WTC11 (cell line): ENCODE data around the gene KRTAP5-4. TPM values are rescaled to one million over a fixed set of nuclear protein-coding genes. Genes with fewer than 3 reads are reported as not detected.

Experiments used
- ATAC-seq: fragments of 200-7000 bp; cut with Tn5 transposase; 2 replicates; pipeline ENCODE4 v1.10.0; 2021; ENCODE audit warnings: mild to moderate bottlenecking, moderate library complexity
- CTCF ChIA-PET: fragments of 300-600 bp; sonication (Branson Sonifier 250); formaldehyde crosslinking; loops from one replicate; lab custom pipeline; 2021; ENCODE audit warnings: antibody characterized with exemption; lab: Charles Lee
- POLR2A ChIA-PET: fragments of 350-600 bp; sonication (Branson Sonifier 250); formaldehyde crosslinking; loops from one replicate; lab custom pipeline; 2021; ENCODE audit warnings: antibody characterized with exemption; lab: Charles Lee
- DNase-seq: peaks from one replicate; pipeline ENCODE4 v3.0.0; 2021; ENCODE audit warnings: low spot score
- H3K27ac Mint-ChIP-seq: 2 replicates; pipeline ENCODE4 v1.8.0; 2021; ENCODE audit warnings: mixed read lengths
- H3K27me3 Mint-ChIP-seq: 2 replicates; pipeline ENCODE4 v1.8.0; 2021; ENCODE audit warnings: low read depth, mild to moderate bottlenecking, moderate library complexity, mixed read lengths
- H3K36me3 Mint-ChIP-seq: 2 replicates; pipeline ENCODE4 v1.8.0; 2021; ENCODE audit warnings: mixed read lengths
- H3K4me1 Mint-ChIP-seq: 2 replicates; pipeline ENCODE4 v1.8.0; 2022; ENCODE audit warnings: mixed read lengths
- H3K4me3 Mint-ChIP-seq: 2 replicates; pipeline ENCODE4 v1.8.0; 2021; ENCODE audit warnings: mild to moderate bottlenecking, moderate library complexity, mixed read lengths
- H3K9me3 Mint-ChIP-seq: 2 replicates; pipeline ENCODE4 v1.8.0; 2021; ENCODE audit warnings: mixed read lengths
- ATF3 ChIP-seq: sonication (generic); formaldehyde crosslinking; conservative IDR thresholded peaks from 2 replicates; pipeline ENCODE4 v1.8.1; 2022; ENCODE audit warnings: mild to moderate bottlenecking, missing genetic modification reagents
- ATF6 ChIP-seq: sonication (generic); formaldehyde crosslinking; IDR thresholded peaks from 2 replicates; pipeline ENCODE4 v1.8.1; 2023; ENCODE audit warnings: mild to moderate bottlenecking, missing genetic modification reagents
- CREM ChIP-seq: sonication (generic); formaldehyde crosslinking; IDR thresholded peaks from 2 replicates; pipeline ENCODE4 v1.8.1; 2022; ENCODE audit warnings: mild to moderate bottlenecking, missing genetic modification reagents, moderate library complexity
- ESRRA ChIP-seq: sonication (generic); formaldehyde crosslinking; IDR thresholded peaks from 2 replicates; pipeline ENCODE4 v1.8.1; 2022; ENCODE audit warnings: mild to moderate bottlenecking, missing genetic modification reagents, borderline replicate concordance
- FOXJ3 ChIP-seq: sonication (generic); formaldehyde crosslinking; IDR thresholded peaks from 2 replicates; pipeline ENCODE4 v1.9.0; 2021; ENCODE audit warnings: missing genetic modification reagents, mild to moderate bottlenecking, borderline replicate concordance
- FOXP1 ChIP-seq: sonication (generic); formaldehyde crosslinking; IDR thresholded peaks from 2 replicates; pipeline ENCODE4 v1.8.0; 2022; ENCODE audit warnings: missing genetic modification reagents, mild to moderate bottlenecking, moderate library complexity, borderline replicate concordance
- JUN ChIP-seq: sonication (generic); formaldehyde crosslinking; IDR thresholded peaks from 2 replicates; pipeline ENCODE4 v1.8.0; 2023; ENCODE audit warnings: mild to moderate bottlenecking, missing genetic modification reagents
- KAT7 ChIP-seq: sonication (generic); formaldehyde crosslinking; IDR thresholded peaks from 2 replicates; pipeline ENCODE4 v1.8.1; 2023; ENCODE audit warnings: missing genetic modification reagents, mild to moderate bottlenecking, borderline replicate concordance
- MXD4 ChIP-seq: fragments of 250-450 bp; sonication (Bioruptor Pico); IDR thresholded peaks from 2 replicates; pipeline ENCODE4 v1.8.0; 2021; ENCODE audit warnings: mild to moderate bottlenecking, moderate library complexity, borderline replicate concordance
- MYBL2 ChIP-seq: sonication (generic); formaldehyde crosslinking; IDR thresholded peaks from 2 replicates; pipeline ENCODE4 v1.8.1; 2023; ENCODE audit warnings: mild to moderate bottlenecking, moderate library complexity, missing genetic modification reagents
- NR1H2 ChIP-seq: sonication (generic); formaldehyde crosslinking; IDR thresholded peaks from 2 replicates; pipeline ENCODE4 v1.9.0; 2021; ENCODE audit warnings: mild to moderate bottlenecking, moderate library complexity, missing genetic modification reagents
- NR2C2 ChIP-seq: sonication (generic); formaldehyde crosslinking; IDR thresholded peaks from 2 replicates; pipeline ENCODE4 v1.8.0; 2022; ENCODE audit warnings: mild to moderate bottlenecking, missing genetic modification reagents
- RELA ChIP-seq: sonication (generic); formaldehyde crosslinking; IDR thresholded peaks from 2 replicates; pipeline ENCODE4 v1.8.1; 2022; ENCODE audit warnings: missing genetic modification reagents, mild to moderate bottlenecking, borderline replicate concordance
- SOX15 ChIP-seq: fragments of 250-450 bp; sonication (Bioruptor Pico); IDR thresholded peaks from 2 replicates; pipeline ENCODE4 v1.9.0; 2021; ENCODE audit warnings: mild to moderate bottlenecking
- TCF7 ChIP-seq: sonication (generic); formaldehyde crosslinking; IDR thresholded peaks from 2 replicates; pipeline ENCODE4 v1.8.0; 2022; ENCODE audit warnings: mild to moderate bottlenecking, low read depth, missing genetic modification reagents, moderate library complexity
- ZBTB43 ChIP-seq: sonication (generic); formaldehyde crosslinking; IDR thresholded peaks from 2 replicates; pipeline ENCODE4 v1.8.1; 2023; ENCODE audit warnings: mild to moderate bottlenecking, missing genetic modification reagents
- ZMAT4 ChIP-seq: fragments of 250-450 bp; sonication (Bioruptor Pico); IDR thresholded peaks from 2 replicates; pipeline ENCODE4 v1.9.0; 2021; ENCODE audit warnings: mild to moderate bottlenecking
- ZNF138 ChIP-seq: sonication (generic); formaldehyde crosslinking; conservative IDR thresholded peaks from 2 replicates; pipeline ENCODE4 v1.8.1; 2022; ENCODE audit warnings: mild to moderate bottlenecking, moderate library complexity, missing genetic modification reagents
- ZNF219 ChIP-seq: sonication (generic); formaldehyde crosslinking; IDR thresholded peaks from 2 replicates; pipeline ENCODE4 v1.8.0; 2023; ENCODE audit warnings: missing genetic modification reagents, mild to moderate bottlenecking, borderline replicate concordance
- total RNA-seq: library from RNA; stranded (reverse); gene quantifications from 3 replicates; pipeline ENCODE4 v1.2.3, GENCODE V29; 2021
- TF ChIP-seq, protein P1 (sequence below): sonication (generic); formaldehyde crosslinking; IDR thresholded peaks from 2 replicates; pipeline ENCODE4 v1.8.0; 2022; ENCODE audit warnings: mild to moderate bottlenecking, missing genetic modification reagents
- TF ChIP-seq, protein P2 (sequence below): fragments of 250-450 bp; sonication (Bioruptor Pico); IDR thresholded peaks from 2 replicates; pipeline ENCODE4 v1.9.0; 2021; ENCODE audit warnings: mild to moderate bottlenecking, borderline replicate concordance
- TF ChIP-seq, protein P3 (sequence below): fragments of 250-450 bp; sonication (Bioruptor Pico); IDR thresholded peaks from 2 replicates; pipeline ENCODE4 v1.9.0; 2021; ENCODE audit warnings: moderate library complexity, mild to moderate bottlenecking, inconsistent platforms, borderline replicate concordance

KRTAP5-4 gene
- total RNA-seq, 1 experiment from 2014 or later = not detected

DNA sequence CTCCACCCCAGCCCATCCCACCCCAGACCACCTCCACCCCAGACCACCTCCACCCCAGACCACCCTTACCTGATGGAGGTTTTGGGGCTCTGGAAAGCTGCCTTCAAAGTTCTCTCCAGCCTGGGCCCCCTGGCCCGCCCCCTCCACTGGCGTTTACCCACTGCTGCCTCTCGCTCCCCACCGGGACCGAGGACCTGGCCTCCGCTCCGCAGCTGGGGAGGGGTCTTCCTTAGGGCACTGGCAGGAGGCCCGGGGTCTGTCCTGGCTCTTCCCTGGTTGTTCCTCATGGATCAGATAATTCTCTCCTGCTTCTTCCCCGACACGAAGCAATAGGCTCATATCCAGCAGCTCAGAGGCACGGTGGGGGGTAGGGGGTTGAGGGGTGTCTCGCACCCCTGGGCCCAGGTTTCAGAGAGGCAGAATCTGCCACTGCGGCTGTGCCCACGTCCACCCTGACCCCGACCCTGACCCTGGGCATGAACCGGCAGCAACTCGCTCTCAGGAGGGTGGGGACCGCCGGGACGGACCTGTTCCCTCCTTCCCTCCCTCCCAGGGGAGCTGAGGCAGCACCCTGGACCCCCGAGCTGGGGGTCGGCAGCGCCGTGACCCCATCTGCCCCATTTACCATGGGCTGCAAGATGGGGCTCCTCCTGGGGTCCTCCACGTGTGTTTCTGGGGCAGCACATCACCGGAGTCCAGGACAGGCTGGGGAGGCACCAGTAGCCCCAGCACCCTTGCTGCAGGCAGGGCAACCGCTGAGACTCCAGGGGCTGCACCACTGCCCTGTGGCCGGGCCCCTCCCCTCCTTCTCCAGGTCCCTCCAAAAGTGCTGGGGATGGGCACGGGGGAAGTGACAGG, 20.6 kb upstream of the KRTAP5-4 start:
- DNase-seq = no peak
- peaks cover 3% of the 10 kb centered on the region for H3K27me3 Mint-ChIP-seq

GRCh38 chr11:1641096-1641495, 19.2 kb upstream of the KRTAP5-4 start:
- H3K36me3 Mint-ChIP-seq = no peaks in the 10 kb centered on the region
- ATAC-seq (no peak), DNase-seq (no peak)
- ChIA-PET POLR2A (no interaction called here), CTCF (interaction anchor here (1.3 to 4.8 kb wide), 7 partner anchors 11 to 192 kb away, joined by 5 to 57 read pairs (median 16); partner anchors contain the start of gene KRTAP5-5)
- no peaks in the 10 kb centered on the region for H3K9me3 Mint-ChIP-seq
- H3K4me1 Mint-ChIP-seq = peaks cover 3% of the 10 kb centered on the region
- H3K27me3 Mint-ChIP-seq = no peaks in the 10 kb centered on the region; the same call in none of the 2 replicates
- H3K4me3 Mint-ChIP-seq = no peak overlapping the region
- H3K27ac Mint-ChIP-seq = no peak overlapping the region
- no peak for TF ChIP-seq FOXP1 (CRISPR knock-in tag)
- TF ChIP-seq JUN (CRISPR knock-in tag) = no peak
- no peak for TF ChIP-seq NR2C2 (CRISPR knock-in tag)
- no peak for TF ChIP-seq SOX15 (CRISPR knock-in tag)
- TF ChIP-seq, protein P1, sequence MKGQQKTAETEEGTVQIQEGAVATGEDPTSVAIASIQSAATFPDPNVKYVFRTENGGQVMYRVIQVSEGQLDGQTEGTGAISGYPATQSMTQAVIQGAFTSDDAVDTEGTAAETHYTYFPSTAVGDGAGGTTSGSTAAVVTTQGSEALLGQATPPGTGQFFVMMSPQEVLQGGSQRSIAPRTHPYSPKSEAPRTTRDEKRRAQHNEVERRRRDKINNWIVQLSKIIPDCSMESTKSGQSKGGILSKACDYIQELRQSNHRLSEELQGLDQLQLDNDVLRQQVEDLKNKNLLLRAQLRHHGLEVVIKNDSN (CRISPR knock-in tag) = no peak
- TF ChIP-seq, protein P2, sequence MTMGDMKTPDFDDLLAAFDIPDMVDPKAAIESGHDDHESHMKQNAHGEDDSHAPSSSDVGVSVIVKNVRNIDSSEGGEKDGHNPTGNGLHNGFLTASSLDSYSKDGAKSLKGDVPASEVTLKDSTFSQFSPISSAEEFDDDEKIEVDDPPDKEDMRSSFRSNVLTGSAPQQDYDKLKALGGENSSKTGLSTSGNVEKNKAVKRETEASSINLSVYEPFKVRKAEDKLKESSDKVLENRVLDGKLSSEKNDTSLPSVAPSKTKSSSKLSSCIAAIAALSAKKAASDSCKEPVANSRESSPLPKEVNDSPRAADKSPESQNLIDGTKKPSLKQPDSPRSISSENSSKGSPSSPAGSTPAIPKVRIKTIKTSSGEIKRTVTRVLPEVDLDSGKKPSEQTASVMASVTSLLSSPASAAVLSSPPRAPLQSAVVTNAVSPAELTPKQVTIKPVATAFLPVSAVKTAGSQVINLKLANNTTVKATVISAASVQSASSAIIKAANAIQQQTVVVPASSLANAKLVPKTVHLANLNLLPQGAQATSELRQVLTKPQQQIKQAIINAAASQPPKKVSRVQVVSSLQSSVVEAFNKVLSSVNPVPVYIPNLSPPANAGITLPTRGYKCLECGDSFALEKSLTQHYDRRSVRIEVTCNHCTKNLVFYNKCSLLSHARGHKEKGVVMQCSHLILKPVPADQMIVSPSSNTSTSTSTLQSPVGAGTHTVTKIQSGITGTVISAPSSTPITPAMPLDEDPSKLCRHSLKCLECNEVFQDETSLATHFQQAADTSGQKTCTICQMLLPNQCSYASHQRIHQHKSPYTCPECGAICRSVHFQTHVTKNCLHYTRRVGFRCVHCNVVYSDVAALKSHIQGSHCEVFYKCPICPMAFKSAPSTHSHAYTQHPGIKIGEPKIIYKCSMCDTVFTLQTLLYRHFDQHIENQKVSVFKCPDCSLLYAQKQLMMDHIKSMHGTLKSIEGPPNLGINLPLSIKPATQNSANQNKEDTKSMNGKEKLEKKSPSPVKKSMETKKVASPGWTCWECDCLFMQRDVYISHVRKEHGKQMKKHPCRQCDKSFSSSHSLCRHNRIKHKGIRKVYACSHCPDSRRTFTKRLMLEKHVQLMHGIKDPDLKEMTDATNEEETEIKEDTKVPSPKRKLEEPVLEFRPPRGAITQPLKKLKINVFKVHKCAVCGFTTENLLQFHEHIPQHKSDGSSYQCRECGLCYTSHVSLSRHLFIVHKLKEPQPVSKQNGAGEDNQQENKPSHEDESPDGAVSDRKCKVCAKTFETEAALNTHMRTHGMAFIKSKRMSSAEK = no peak
- TF ChIP-seq NR1H2 (CRISPR knock-in tag) = no peak
- TF ChIP-seq ZMAT4 (CRISPR knock-in tag) = no peak
- no peak for TF ChIP-seq ATF3 (CRISPR knock-in tag)
- no peak for TF ChIP-seq ESRRA (CRISPR knock-in tag)

More for the DNA sequence above, 20.6 kb upstream of the KRTAP5-4 start:
- Mint-ChIP-seq H3K9me3 (no peaks in the 10 kb centered on the region), H3K4me1 (peaks cover 3% of the 10 kb centered on the region), H3K27ac (no peak overlapping the region), H3K4me3 (no peak overlapping the region), H3K36me3 (no peaks in the 10 kb centered on the region)
- TF ChIP-seq, protein P1 (CRISPR knock-in tag) = no peak
- TF ChIP-seq MYBL2 (CRISPR knock-in tag) (no peak), RELA (CRISPR knock-in tag) (no peak), KAT7 (CRISPR knock-in tag) (no peak), ATF6 (no peak), ZNF219 (no peak), ZNF138 (CRISPR knock-in tag) (no peak), ZBTB43 (no peak), TCF7 (no peak), CREM (CRISPR knock-in tag) (no peak), FOXJ3 (CRISPR knock-in tag) (no peak), MXD4 (CRISPR knock-in tag) (no peak)
- TF ChIP-seq, protein P3, sequence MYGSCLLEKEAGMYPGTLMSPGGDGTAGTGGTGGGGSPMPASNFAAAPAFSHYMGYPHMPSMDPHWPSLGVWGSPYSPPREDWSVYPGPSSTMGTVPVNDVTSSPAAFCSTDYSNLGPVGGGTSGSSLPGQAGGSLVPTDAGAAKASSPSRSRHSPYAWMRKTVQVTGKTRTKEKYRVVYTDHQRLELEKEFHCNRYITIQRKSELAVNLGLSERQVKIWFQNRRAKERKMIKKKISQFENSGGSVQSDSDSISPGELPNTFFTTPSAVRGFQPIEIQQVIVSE (CRISPR knock-in tag) = no peak
- CTCF ChIA-PET = interaction anchor here (2.0 to 4.0 kb wide), 2 partner anchors 9 to 10 kb away, joined by 19 to 57 read pairs; no protein-coding TSS in a partner anchor
- POLR2A ChIA-PET = no interaction called here
- ATAC-seq = no peak
